Nucleus accumbens (tissue), 56 donors: ENCODE measurements around the gene SLC22A7.
A peak's percentile ranks its signal among the peaks of the same experiment; 100 is the strongest.

Experiments used
- DNase-seq, 56 donors: peaks; one replicate each; lab custom pipeline; 2025; lab: John Stamatoyannopoulos, UW

SLC22A7 gene

GRCh38 chr6:43297644-43298564, at the start of gene SLC22A7:
SLC22A7 (plus strand) TSS chr6:43298260; CDS start chr6:43298359, 99 bp downstream.
- DNase-seq, result peak in 2 of 56 donors; percentile 11 to 23

GRCh38 chr6:43248791-43249190, 49.3 kb upstream of the SLC22A7 start:
- no peak for DNase-seq

GRCh38 chr6:43250992-43251373, 47.1 kb upstream of the SLC22A7 start:
- DNase-seq, result no peak

- no peak for DNase-seq
These were observed 44.7 kb upstream of the SLC22A7 start for GRCh38 chr6:43253401-43253800.

- DNase-seq, result no peak
These were observed 43.8 kb upstream of the SLC22A7 start for GRCh38 chr6:43254138-43254817.

GRCh38 chr6:43254846-43255245, 43.2 kb upstream of the SLC22A7 start:
- no peak for DNase-seq

- no peak for DNase-seq
These were observed 42.5 kb upstream of the SLC22A7 start for GRCh38 chr6:43255408-43256054.

- no peak for DNase-seq
These were observed 41.2 kb upstream of the SLC22A7 start for GRCh38 chr6:43256670-43257366.

- no peak for DNase-seq
These were observed 40.5 kb upstream of the SLC22A7 start for GRCh38 chr6:43257367-43258145.

- no peak for DNase-seq
These were observed 39.9 kb upstream of the SLC22A7 start for GRCh38 chr6:43258180-43258579.

GRCh38 chr6:43258807-43259686, 39.0 kb upstream of the SLC22A7 start:
- DNase-seq, result no peak

- DNase-seq, result no peak
These were observed 37.3 kb upstream of the SLC22A7 start for GRCh38 chr6:43260791-43261190.

GRCh38 chr6:43261198-43261597, 36.9 kb upstream of the SLC22A7 start:
- DNase-seq, result no peak

- peak in 1 of 56 donors; percentile 22 for DNase-seq
These were observed 35.9 kb upstream of the SLC22A7 start for GRCh38 chr6:43262000-43262779.

GRCh38 chr6:43262780-43263313, 35.2 kb upstream of the SLC22A7 start:
- DNase-seq, result no peak

- DNase-seq, result peak in 32 of 56 donors; percentile 9 to 69 (median 22)
These were observed 34.5 kb upstream of the SLC22A7 start for GRCh38 chr6:43263314-43264178.
